GM19468 (cell line): ENCODE data around the gene TOM1L2.

Experiments used
- ATAC-seq: cut with Tn5 transposase; IDR thresholded peaks from one replicate; pipeline ENCODE4 v1.9.1; 2021; ENCODE audit warnings: mild to moderate bottlenecking, moderate library complexity, moderate number of reproducible peaks; ENCODE audit not compliant: unreplicated experiment; ENCODE audit errors: extremely low read depth

Gene TOM1L2

DNA sequence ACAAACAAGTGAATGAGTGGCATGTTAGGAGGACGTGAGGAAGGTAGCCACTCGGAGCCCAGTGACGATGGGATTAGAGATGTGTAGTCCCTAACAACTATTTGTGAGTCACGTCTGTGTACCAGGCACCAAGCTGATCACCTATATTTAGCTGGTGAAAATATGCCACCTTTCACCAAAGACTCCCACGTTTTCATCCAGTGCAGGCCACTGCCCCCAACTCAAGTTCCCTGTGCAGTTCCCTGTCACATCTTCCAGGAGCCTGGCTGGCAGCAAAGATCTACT, 67.2 kb downstream of the TOM1L2 start:
- ATAC-seq = no peak

DNA sequence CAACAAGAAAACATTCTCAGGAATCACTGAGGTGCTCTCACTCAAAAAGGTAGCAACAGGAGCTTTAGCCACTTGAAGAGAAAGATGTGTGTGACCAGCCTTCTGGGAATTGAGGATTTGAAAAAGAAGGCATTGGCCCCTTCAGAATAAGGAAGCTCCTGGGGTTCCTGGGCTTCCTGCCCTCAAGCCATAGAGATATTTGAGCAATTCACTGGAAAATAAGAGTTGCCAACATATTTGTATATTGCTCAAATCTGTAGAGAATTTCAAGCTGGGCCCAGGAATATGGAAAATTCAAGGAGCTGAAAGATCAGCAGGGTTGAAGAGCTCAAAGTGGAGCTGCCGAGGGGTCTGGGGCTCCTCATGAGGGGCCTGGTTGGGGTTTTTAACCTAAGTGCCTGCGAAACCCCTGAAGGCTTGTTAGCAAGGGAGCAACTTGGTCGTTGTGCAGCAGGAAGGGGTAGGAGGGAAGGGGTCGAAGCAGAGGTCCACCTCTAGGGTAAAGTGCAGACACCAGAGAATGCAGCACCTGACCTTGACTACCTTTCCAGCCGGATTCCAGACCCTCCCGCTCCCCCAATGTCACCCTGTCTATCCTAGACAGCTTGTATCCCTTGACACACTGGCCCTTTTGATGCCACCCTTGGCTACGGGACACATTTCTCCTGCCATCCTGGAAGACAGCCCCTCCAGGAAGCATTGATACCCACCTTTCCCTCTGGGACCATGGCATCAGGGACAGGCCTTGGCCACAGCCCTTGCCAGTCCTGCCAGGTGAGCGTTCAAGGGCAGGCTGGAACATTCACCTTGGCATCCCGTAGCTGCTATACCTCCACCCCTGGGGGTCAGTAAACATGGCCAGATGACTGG, 67.8 kb downstream of the TOM1L2 start:
- ATAC-seq = no peak

- ATAC-seq = no peak
Observed at GRCh38 chr17:17902877-17903276, 69.3 kb downstream of the TOM1L2 start.

DNA sequence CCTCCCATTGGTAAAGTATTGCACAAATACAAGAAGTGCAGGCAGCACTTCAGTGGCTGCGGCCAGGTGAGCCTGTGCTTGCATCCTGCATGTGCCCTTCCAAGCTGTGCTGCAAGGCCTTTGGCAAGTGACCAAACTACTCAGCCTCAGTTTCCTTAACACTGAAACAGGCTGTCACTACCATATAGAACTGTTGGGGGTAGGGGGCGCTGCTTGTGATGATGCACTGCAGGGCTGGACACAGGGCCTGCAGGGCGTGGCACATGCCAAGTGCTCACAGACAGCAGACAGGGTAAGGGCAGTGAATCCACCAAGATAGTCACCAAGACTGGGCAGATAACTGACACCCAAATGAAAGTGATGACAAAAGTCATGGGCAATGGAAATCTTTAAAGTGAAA, 69.8 kb downstream of the TOM1L2 start:
- no peak for ATAC-seq

DNA sequence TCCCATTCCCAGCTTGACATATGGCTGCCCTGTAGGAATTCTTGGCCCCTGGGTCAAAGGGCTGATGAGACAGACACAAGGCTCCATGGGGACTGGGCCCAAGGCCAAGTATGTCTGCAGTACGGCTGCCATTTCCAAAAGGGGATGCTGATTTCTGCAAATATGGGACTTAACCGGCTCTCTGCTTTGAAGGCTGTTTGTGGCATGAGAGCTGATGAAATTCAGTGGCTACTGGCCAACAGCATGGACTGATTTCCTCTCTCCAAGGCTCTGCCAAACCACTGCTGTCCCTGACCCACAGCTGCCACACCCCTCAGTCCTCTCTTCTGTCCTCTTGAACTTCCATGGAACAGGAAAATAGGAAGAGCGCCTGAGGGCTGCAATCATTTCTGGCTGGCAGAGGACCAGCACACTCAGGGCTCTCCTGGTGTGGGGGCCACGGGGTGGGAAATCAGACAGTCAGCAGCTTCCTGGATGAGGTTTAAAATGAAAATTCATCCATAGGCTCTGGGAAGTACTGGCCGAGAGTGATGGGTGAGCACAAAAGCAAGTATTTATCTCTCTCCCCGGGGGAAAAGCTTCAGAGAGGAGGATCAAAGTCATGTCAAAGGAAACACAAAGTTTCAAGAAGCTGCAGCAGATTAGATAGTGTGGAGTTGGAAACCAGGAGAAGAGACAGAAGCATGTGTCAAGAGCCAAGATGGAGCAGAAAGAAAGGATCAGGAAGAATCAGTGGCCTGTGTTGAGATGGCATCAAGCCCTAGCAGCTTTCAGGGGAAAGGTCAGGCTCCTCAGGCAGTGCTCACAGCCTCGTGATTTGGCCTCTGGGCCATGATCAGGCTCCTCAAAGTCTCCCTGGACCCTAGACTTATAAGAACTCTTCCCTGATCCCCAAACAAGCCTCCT, 71.3 kb downstream of the TOM1L2 start:
- ATAC-seq = no peak

DNA sequence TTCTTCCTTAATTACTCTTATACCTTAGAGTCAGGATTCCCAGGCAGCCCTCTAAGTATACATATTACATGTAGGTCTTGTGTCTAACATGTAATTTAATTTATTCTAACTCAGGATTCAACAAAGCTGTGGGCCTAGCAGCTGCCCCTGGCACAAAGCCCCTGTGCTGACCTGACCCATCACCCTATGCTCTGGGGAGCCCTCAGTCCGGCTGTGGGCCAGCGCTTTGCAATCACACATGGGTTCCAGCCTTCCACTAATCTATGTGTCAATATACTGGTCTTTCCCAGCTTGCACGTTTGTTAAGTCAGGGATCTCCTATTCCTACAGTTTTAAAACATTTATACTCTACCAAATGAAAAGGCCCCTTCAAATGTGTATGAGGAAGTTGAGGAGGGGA, 72.7 kb downstream of the TOM1L2 start:
- no peak for ATAC-seq

GRCh38 chr17:17898673-17899072, 73.5 kb downstream of the TOM1L2 start:
- ATAC-seq = no peak

DNA sequence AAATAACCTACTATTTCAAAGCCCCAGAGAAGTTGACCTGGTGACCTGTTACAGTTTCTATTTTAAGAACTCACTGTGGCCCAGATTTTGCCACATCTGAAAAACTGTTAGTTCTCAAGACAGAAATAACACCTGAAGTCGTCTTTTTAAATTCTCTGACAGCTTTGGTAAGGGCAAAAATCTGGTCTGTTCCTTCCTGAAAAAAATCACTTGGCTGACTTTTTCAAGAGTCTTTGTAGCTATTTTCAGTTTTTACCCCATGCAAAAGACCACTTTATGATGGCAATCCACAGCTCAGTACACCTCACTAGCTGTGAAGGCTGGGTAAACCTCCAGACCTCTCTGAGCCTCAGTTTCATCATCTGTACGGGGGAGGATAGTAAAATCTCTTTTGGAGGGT, 74.8 kb downstream of the TOM1L2 start:
- no peak for ATAC-seq

GRCh38 chr17:17896746-17897145, 75.5 kb downstream of the TOM1L2 start:
- ATAC-seq = no peak

DNA sequence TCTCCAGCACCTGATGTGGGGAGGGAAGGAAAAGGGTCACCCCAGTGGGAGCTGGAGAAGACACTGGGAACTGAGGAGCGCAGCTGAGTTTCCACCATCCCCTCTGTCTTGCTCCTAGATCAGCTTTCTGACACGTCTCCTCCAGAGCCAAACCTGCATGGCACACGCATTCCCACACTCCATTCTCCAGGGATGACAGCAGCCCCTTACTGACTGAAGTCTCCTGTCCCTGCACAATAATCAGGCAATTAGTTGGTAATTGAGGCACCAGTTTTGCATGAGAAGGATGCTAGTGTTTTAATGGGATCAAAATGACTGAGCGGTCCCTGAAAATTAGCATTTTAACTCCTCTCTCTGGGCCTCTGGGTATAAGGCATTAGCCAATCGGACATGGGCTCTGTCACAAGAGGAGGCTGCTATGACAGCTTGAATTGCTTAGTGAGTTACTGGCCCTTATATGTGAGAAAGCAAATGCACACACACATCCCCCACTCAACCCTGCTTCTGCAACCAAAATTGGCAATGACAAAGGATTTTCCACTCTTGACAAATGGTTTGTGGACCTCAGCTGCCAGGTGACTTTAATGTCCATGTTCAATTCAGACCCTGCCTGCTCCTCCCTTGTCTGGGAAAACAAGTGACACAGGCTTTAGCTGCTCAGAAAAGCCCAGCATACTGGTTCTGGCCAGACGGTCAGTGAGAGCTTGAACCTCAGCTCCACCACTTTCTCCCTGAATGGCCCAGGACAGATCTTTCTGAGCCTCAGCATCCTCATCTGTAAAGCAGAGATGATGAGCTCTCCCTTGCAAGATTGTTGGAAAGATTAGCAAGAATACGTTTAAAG, 78.2 kb downstream of the TOM1L2 start:
- no peak for ATAC-seq

DNA sequence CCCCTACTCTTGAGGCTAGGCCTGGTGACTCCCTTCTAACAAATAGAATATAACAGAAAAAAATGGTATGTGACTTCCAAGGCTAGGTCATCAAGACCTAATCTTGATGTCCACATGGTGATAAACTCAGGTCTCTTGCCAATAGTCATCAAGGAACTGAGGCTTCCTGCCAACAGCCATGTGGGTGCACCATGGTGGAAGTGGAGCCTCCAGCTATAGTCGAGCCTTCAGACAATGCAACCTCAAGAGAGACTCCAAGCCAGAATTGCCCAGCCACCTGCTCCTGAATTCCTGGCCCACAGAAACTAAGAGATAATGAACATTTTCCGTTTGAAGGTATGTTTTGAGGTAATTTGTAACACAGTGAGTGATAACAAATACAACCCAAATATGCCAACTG, 79.5 kb downstream of the TOM1L2 start:
- no peak for ATAC-seq

DNA sequence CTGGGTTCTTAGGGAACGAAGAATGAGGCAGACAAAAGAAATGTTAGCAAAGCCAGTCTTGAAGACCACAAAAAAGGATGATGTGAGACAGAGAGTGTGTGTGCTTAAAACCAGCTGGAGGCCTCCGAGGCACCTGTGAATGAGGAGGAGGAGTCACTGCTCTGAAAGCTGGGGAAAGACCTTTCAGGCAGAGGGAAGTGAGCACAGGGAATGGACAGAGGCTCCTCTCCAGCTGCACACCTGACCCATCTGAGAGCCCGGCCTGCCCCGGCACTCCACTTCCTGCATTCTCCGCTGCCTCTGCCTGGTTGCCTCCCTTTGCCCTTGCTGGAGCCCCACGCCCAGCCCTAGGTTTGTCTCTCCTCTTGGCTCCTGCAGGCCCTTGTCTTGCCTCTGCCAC, 80.2 kb downstream of the TOM1L2 start:
- no peak for ATAC-seq

- no peak for ATAC-seq
Observed at GRCh38 chr17:17890773-17891759, 81.1 kb downstream of the TOM1L2 start.

DNA sequence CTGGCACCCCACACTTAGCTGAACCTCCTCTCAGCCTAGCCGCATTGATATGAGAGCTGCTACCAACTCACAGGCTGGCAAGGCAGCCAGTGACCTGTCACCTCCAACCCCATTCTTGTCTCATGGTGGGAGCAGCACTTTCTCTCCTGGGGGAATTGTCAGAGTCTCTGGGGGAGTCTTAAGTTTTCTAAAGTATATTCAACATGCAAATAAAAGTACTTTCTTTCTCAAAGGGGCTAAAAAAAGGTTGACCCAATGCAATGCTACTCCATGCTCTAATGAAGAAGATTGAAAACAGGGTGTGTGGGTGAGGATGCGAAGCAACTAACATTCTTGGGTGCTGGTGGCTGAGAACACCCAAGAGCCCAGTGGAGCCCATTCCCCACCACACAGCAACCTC, 82.3 kb downstream of the TOM1L2 start:
- ATAC-seq = no peak

- ATAC-seq = no peak
Observed at GRCh38 chr17:17888821-17889220, 83.4 kb downstream of the TOM1L2 start.

DNA sequence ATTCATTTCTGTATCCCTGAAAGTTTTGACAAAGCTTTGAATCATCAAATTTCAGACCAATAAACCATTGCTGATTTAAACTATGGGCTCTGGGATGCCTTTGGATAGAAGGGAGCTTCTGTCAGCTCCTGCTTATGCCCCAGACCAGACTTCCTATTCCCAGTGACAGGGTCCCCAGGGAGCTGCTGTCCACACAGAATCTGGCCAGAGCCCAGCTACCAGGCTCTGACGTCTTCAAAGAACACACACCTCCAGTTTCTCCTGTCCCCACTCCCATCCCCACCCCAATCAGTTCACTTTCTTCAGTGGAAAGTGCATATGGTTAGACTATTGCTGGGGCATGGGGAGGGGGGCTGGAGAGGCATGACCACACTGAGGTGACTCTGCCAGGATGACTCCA, 83.8 kb downstream of the TOM1L2 start:
- ATAC-seq = no peak

GRCh38 chr17:17887752-17888304, 84.4 kb downstream of the TOM1L2 start:
- ATAC-seq = no peak

DNA sequence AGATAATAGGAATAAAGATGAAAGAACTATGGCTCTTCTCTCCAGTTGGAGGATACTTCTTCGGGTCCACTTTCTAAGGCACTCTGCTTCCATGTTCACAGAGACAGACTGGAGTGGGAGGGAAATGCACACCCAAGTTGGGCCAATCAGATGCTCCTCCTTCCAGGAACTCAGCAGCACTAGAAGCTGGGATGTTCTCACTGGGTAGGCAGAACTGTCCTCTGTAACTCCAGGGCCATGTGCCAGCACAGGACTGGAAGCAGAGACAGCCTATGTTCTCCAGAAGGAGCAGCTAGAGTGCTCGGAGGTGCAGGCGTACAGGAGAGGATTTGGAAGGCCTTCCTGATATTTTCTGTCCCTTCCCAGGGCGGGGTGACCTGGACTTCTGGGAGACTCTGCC, 85.5 kb downstream of the TOM1L2 start:
- ATAC-seq = no peak

GRCh38 chr17:17886226-17886625, 86.0 kb downstream of the TOM1L2 start:
- no peak for ATAC-seq
